Ovary (tissue), 10 donors: ENCODE data around the gene CNKSR3. TPM values are rescaled to one million over a fixed set of nuclear protein-coding genes. Genes with fewer than 3 reads are reported as not detected.
A peak's percentile ranks its signal among the peaks of the same experiment; 100 is the strongest.

Experiments used
- DNase-seq, 5 donors: peaks; one replicate each; pipeline ENCODE4 v3.0.0-alpha.2; 2019 to 2020
- H3K27ac ChIP-seq, 2 donors: fragments of 200-600 bp; one replicate each; pipeline versions ENCODE4 v1.5.1 to v1.8.0; 2019 to 2022
- H3K27me3 ChIP-seq: fragments of 200-600 bp; one replicate; pipeline ENCODE4 v1.8.0; 2022
- H3K36me3 ChIP-seq: fragments of 200-600 bp; sonication (generic); one replicate; pipeline ENCODE4 v1.5.1; 2019
- H3K4me1 ChIP-seq: one replicate; pipeline ENCODE4 v1.8.1; 2013; ENCODE audit warnings: mild to moderate bottlenecking, moderate library complexity; ENCODE audit not compliant: insufficient read depth
- H3K4me3 ChIP-seq: fragments of 200-600 bp; sonication (generic); one replicate; pipeline ENCODE4 v1.5.1; 2017
- H3K9me3 ChIP-seq, 2 donors: fragments of 200-600 bp in 1 of 2; sonication (generic) in 1 of 2; one replicate each; pipeline versions ENCODE4 v1.5.1 to v1.8.1; 2013 to 2019; ENCODE audit warnings: mild to moderate bottlenecking in 1 of 2, moderate library complexity in 1 of 2
- EP300 ChIP-seq: sonication (generic); formaldehyde crosslinking; IDR thresholded peaks from one replicate; pipeline ENCODE4 v1.6.1; 2017; ENCODE audit warnings: antibody characterized with exemption
- POLR2A ChIP-seq: fragments of 450-650 bp; IDR thresholded peaks from one replicate; pipeline ENCODE4 v1.6.1; 2017; ENCODE audit warnings: antibody characterized with exemption, mild to moderate bottlenecking, moderate library complexity
- WGBS, 3 donors: extraction: QIAGEN DNeasy Blood & Tissue Kit in 1 of 3; methylation state at CpG; one replicate each; pipeline versions ENCODE4 v1.1.5 to v1.1.7; 2013 to 2017; 5-methylcytosine and 5-hydroxymethylcytosine counted together
- intact Hi-C, 4 donors: fragments of 100-400 bp; cut with DNase I; formaldehyde crosslinking; loops; one replicate each; pipeline versions ENCODE4 v1.11.0 to v1.15.1; 2022 to 2023
- long read RNA-seq, 3 donors: library from polyadenylated mRNA in 2 of 3; unstranded in 2 of 3; transcript quantifications; one replicate each; pipeline ENCODE4 v2.0.0 and lab custom pipeline, GENCODE V29; 2021 to 2026
- polyA plus RNA-seq, 2 donors: library from polyadenylated mRNA; stranded (reverse); fragments of 200-250 nt in 1 of 2; fragments of 350-450 nt in 1 of 2; fragmentation: Illumina TruSeq in 1 of 2; extraction: RNeasy Lipid Tissue Mini Kit (QIAGEN cat#74804) in 1 of 2; gene quantifications; one replicate each; pipeline ENCODE4 v1.2.3, GENCODE V29; 2013 to 2014
- total RNA-seq, 7 donors: library from RNA; depleted of rRNA in 2 of 7; stranded (reverse); fragments of >200 nt in 2 of 7; fragmentation: NEBNext Ultra II Directional in 3 of 7; extraction: Animal tissue kit (Norgen Biotek cat#: 25700) in 3 of 7; gene quantifications; one replicate each; pipeline versions ENCODE4 v1.1.0 to v1.2.4, GENCODE V29; 2016 to 2023
- TF ChIP-seq, protein P1 (sequence below), 3 donors: fragments of 450-650 bp in 2 of 3; fragments of 200-600 bp in 1 of 3; IDR thresholded peaks; one replicate each; pipeline versions ENCODE4 v1.5.1 to v1.8.0; 2016 to 2022; ENCODE audit warnings: antibody characterized with exemption in 3 of 3, mild to moderate bottlenecking in 1 of 3
- donor health status: DM: no; HTN: no; CAD: no; lungs with moderate emphysema.
- donor health status: DM: no; HTN: no; CAD: no.
- donor health status: Bipolar disorder and iron deficiency.
- donor health status: DM: yes; HTN: yes; CAD: no.
- donor health status: DM: no; HTN: no; CAD: no.
- donor health status: DM: yes; HTN: yes; CAD: no.

CNKSR3 gene
- 10 to 100 TPM in 5 of 7 donors, 1 to 10 TPM in 2; 8.6 to 15.4 (median 12.8) TPM for total RNA-seq
- polyA plus RNA-seq: 10 to 100 TPM; 14.1 to 16.7 TPM
- long read RNA-seq, donor 1, partial matches to known transcripts: 4 of 5 reads
- long read RNA-seq, donor 1, other reads (novel, unspliced or antisense): 1 of 5 reads
- long read RNA-seq, donor 2, full-length matches to known transcripts: 1 of 1 reads
- long read RNA-seq, donor 2, partial matches to known transcripts: 0 of 1 reads
- long read RNA-seq, donor 2, other reads (novel, unspliced or antisense): 0 of 1 reads
- long read RNA-seq, donor 3, full-length matches to known transcripts: 17 of 26 reads
- long read RNA-seq, donor 3, partial matches to known transcripts: 4 of 26 reads
- long read RNA-seq, donor 3, other reads (novel, unspliced or antisense): 5 of 26 reads

DNA sequence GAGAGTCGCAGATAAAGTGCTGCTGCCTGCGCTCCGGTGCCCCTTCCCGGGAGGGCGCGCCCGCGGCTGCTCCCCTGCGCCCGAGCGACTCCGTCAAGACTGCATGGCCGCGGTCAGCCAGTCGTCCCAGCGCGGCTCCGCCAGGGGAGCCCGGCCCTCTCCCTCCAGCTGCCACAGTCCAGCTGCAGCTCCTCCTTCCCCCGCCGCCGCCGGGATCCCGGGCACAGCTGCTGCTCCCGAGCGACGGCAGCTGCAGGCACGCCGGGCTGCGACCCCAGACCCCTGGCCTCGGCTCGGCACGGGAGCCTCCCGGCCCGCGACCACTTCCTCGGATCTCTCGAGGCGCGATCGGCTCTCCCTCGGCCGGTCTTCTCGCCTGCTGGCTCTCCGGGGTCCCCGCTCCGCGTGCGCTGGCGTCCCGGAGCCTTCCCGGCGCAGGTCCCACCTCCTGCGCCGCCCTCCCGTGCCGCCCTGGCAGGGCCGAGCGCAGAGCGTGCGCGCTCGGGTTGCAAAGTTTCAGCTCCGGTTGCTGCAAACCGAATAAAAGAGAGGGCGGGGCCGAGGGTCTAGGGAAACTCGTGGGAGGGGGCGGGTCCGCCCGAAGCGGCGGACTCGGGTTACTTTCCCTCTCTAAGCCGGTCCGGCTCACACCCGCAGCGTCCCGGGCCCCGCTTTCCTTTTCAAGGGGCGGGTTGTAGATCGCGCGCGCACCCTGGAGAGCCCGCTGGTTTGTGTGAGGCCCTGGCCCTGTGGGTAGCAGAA, at the start of gene CNKSR3:
CNKSR3 (minus strand) TSS at position 542 of the 762 bp plus-strand sequence. CDS start 571 bp downstream, outside the sequence.
- Histone ChIP-seq H3K27ac (peak within 1 kb of the TSS; percentile 76 to 90), H3K9me3 (no peaks in the 10 kb centered on the region), H3K4me1 (peaks cover 13% of the 10 kb centered on the region), H3K36me3 (no peaks in the 10 kb centered on the region), H3K27me3 (no peaks in the 10 kb centered on the region), H3K4me3 (peak within 1 kb of the TSS; percentile 89)
- peak; percentile 93 to 94 (median 93) for DNase-seq
- intact Hi-C loops: loop anchor here in 2 of 4 donors (10.0 kb wide), 2 partner anchors 96 to 224 kb away; partner anchors contain the start of gene SCAF8 (in 1 of the 2)
- peak; percentile 55 for TF ChIP-seq POLR2A
- no peak for TF ChIP-seq EP300
- TF ChIP-seq, protein P1, sequence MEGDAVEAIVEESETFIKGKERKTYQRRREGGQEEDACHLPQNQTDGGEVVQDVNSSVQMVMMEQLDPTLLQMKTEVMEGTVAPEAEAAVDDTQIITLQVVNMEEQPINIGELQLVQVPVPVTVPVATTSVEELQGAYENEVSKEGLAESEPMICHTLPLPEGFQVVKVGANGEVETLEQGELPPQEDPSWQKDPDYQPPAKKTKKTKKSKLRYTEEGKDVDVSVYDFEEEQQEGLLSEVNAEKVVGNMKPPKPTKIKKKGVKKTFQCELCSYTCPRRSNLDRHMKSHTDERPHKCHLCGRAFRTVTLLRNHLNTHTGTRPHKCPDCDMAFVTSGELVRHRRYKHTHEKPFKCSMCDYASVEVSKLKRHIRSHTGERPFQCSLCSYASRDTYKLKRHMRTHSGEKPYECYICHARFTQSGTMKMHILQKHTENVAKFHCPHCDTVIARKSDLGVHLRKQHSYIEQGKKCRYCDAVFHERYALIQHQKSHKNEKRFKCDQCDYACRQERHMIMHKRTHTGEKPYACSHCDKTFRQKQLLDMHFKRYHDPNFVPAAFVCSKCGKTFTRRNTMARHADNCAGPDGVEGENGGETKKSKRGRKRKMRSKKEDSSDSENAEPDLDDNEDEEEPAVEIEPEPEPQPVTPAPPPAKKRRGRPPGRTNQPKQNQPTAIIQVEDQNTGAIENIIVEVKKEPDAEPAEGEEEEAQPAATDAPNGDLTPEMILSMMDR (IDR thresholded peaks at IDR 0.05): peak in 1 of 3 donors; percentile 21
- 0 to 1% (median 0%) methylated on average over 41 to 86 of the region's 86 CpGs for WGBS, 3 donors

DNA sequence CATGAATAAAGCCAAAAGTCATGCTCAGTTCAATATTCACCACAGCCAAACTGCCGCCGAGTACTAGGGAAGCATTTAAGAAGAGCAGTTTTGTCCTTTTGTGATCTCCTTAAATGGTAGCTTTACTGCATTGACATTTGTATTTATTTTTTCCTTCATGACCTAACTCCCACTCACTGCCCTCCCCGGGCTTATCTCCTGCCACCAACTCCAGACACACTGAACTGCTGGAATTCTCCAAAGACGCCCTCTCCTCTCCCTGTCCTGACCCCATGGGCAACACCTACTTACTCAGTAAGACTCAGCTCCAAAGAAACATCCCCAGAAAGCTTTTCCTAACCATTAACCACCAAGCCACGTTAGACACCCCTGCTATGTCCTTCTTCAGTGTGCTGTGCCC, 48.5 kb upstream of the CNKSR3 start:
- 36 to 45% (median 42%) methylated on average over 5 of the region's 5 CpGs for WGBS, 3 donors
- Histone ChIP-seq H3K4me3 (no peak overlapping the region), H3K4me1 (no peaks in the 10 kb centered on the region), H3K27ac (no peak overlapping the region), H3K36me3 (no peaks in the 10 kb centered on the region), H3K27me3 (no peaks in the 10 kb centered on the region), H3K9me3 (no peaks in the 10 kb centered on the region)
- no peak for TF ChIP-seq EP300
- TF ChIP-seq, protein P1 (IDR thresholded peaks at IDR 0.05): no peak
- no peak for TF ChIP-seq POLR2A
- no peak for DNase-seq
- intact Hi-C loops: no loop called here

DNA sequence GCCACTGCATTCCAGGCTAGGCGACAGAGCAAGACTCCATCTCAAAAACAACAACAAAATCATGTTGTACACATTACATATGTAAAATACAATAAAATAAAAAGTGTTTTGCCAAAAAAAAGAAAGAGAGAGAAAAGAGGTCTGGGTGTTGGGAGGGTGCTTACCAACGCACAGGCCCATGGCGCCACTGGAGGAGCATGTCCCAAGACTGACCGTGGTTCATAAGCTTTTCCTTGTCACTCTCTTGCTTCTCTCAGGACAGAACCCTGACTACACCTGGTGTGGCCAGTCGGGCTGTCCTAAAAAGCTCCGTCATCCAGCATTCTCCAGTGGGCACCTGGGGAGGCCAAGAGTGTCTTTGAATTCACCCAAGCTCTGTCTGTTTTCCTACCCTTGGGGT, 48.0 kb upstream of the CNKSR3 start:
- no peak for TF ChIP-seq POLR2A
- TF ChIP-seq, protein P1 (IDR thresholded peaks at IDR 0.05): no peak
- TF ChIP-seq EP300: no peak
- Histone ChIP-seq H3K4me1 (no peaks in the 10 kb centered on the region), H3K9me3 (no peaks in the 10 kb centered on the region), H3K4me3 (no peak overlapping the region), H3K27me3 (no peaks in the 10 kb centered on the region), H3K36me3 (no peaks in the 10 kb centered on the region), H3K27ac (no peak overlapping the region)
- WGBS, 3 donors: 95% methylated on average over 6 of the region's 6 CpGs
- intact Hi-C loops: no loop called here
- DNase-seq: no peak

DNA sequence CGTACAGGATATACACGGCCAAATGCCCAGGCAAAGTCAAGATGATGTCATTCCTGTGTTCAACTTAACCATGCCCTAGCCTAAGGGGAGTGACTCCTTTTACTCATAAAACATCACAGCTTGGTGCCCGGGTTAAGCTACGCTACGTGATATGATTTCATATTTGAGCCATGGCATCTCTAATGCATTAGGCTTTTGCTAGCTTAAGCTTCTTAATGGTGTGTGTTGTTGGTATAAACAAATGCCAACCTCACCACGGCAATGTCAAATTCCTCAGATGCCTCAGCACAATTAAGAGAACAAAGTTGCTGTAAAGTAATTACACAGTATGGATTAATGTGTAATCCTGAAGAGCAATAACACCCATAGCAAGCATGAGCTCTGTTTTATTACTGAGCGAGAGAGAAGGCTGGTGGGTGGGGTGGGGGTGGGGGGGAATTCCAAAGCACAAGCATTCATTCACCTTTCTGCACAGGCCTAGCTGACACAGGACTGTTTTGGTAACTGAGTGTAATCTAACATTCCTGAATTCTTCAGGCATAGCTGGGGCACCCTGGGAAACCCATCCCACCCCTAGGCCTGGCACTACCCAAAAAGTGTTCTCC, 44.7 kb upstream of the CNKSR3 start:
- 57 to 69% (median 66%) methylated on average over 7 of the region's 7 CpGs for WGBS, 3 donors
- no peak for DNase-seq
- H3K9me3 ChIP-seq: no peaks in the 10 kb centered on the region
- H3K36me3 ChIP-seq: no peaks in the 10 kb centered on the region
- no peaks in the 10 kb centered on the region for H3K27me3 ChIP-seq
- TF ChIP-seq EP300: no peak
- TF ChIP-seq, protein P1 (IDR thresholded peaks at IDR 0.05): no peak
- no peak for TF ChIP-seq POLR2A
- no peaks in the 10 kb centered on the region for H3K4me1 ChIP-seq
- H3K27ac ChIP-seq: no peak overlapping the region
- no peak overlapping the region for H3K4me3 ChIP-seq
- intact Hi-C loops: no loop called here
